Liver (tissue), 2 donors: ENCODE measurements around the gene ABCD3.

ENCODE experiments used
- RAD21 ChIP-seq, 2 donors: IDR thresholded peaks; 2 replicates each; pipeline ENCODE4 v1.6.1; 2016; ENCODE audit warnings: antibody characterized with exemption in 2 of 2, mild to moderate bottlenecking in 2 of 2
- TF ChIP-seq, protein P1 (sequence below): IDR thresholded peaks from 2 replicates; pipeline ENCODE4 v1.6.1; 2016; ENCODE audit warnings: antibody characterized with exemption
- donor health status: healthy.

DNA sequence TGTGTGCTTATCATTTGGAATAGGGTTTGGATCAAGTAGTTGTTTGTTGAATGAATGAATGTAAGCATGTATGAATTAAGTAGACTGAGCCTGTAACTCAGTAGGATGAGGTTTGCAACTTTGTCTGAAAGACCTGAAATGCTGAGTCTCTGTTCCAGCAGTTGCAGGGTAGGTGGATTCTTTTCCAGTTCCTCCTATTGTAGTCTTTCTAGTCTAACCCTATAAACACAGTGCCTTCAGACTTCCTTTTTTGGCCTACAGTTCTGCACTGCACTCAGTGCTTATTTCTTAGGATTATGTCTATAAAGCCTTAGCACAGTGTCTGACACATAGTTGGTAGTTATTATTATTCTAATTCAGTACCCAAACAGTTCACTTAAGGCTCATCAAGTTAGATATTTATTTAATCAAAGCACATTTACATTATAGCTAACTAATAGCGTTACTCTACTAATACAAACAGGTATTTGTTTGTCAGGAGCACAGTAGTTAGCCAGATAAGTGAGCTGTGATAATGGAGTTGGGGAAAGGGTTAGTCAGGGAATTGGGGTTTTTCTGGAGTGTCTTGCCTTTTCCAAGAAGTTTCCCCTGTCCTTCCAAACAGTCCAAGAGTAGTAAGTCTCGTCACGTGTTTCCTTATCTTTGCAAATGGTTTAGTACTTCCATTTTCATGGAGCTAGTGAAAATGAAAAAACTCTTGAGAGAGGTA is 45.0 kb downstream of the ABCD3 start:
- TF ChIP-seq, protein P1, sequence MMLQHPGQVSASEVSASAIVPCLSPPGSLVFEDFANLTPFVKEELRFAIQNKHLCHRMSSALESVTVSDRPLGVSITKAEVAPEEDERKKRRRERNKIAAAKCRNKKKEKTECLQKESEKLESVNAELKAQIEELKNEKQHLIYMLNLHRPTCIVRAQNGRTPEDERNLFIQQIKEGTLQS, result no peak
- TF ChIP-seq RAD21 (IDR thresholded peaks at IDR 0.05), result no peak
